Measurements from ENCODE around the gene ITGAV. TPM values are rescaled to one million over a fixed set of nuclear protein-coding genes. Genes with fewer than 3 reads are reported as not detected.
"Not testable (repeated sequence)": the region's sequence is repeated elsewhere in the genome, so short reads cannot be mapped to it uniquely, and the experiment has no call there.

ITGAV gene
- total and polyA plus RNA-seq, 2 experiments from 2014 or later: 32.7 to 135 TPM

- Histone ChIP-seq H3K9me2 (replicated peaks; ENCODE audit: insufficient read depth) (no peaks in the 10 kb centered on the region), H3K27ac (no peak overlapping the region), H3K4me2 (no peak overlapping the region), H3K36me3 (replicated peaks; ENCODE audit: insufficient read depth, low read depth) (no peaks in the 10 kb centered on the region), H2AFZ (no peak overlapping the region), H3K27me3 (no peaks in the 10 kb centered on the region), H3K4me3 (no peak overlapping the region), H3K9me3 (ENCODE audit: low read depth) (no peaks in the 10 kb centered on the region), H3K4me1 (ENCODE audit: insufficient read depth) (no peaks in the 10 kb centered on the region), H4K20me1 (ENCODE audit: insufficient read depth, poor library complexity, severe bottlenecking) (no peaks in the 10 kb centered on the region), H3K79me2 (no peaks in the 10 kb centered on the region)
- 63% methylated on average over 3 of the region's 3 CpGs for WGBS (ENCODE audit: low lambda C conversion rate, missing lambda C conversion rate)
- DNase-seq (ENCODE audit: low spot score): no peak
- TF ChIP-seq CTCF (IDR thresholded peaks at IDR 0.05; ENCODE audit: poor library complexity) (no peak), EZH2phosphoT487 (IDR thresholded peaks at IDR 0.05; ENCODE audit: low read depth, severe bottlenecking, unreplicated experiment) (no peak), EZH2 (IDR thresholded peaks at IDR 0.05; ENCODE audit: borderline replicate concordance) (no peak)
These were observed 29.6 kb upstream of the ITGAV start for GRCh38 chr2:186560254-186560653.

GRCh38 chr2:186561467-186562208 lies 28.2 kb upstream of the ITGAV start:
- H3K9me3 ChIP-seq (ENCODE audit: low read depth): no peaks in the 10 kb centered on the region
- H3K27me3 ChIP-seq: no peaks in the 10 kb centered on the region
- DNase-seq (ENCODE audit: low spot score): no peak
- H3K79me2 ChIP-seq: no peaks in the 10 kb centered on the region
- H3K4me1 ChIP-seq (ENCODE audit: insufficient read depth): no peaks in the 10 kb centered on the region
- no peaks in the 10 kb centered on the region for H3K9me2 ChIP-seq (replicated peaks; ENCODE audit: insufficient read depth)
- peak overlapping the region; percentile 71 for H3K27ac ChIP-seq
- TF ChIP-seq EZH2phosphoT487 (IDR thresholded peaks at IDR 0.05; ENCODE audit: low read depth, severe bottlenecking, unreplicated experiment): no peak
- no peak for TF ChIP-seq EZH2 (IDR thresholded peaks at IDR 0.05; ENCODE audit: borderline replicate concordance)
- H3K4me3 ChIP-seq: no peak overlapping the region
- no peak overlapping the region for H3K4me2 ChIP-seq
- no peak overlapping the region for H2AFZ ChIP-seq
- H3K36me3 ChIP-seq (replicated peaks; ENCODE audit: insufficient read depth, low read depth): no peaks in the 10 kb centered on the region
- no peaks in the 10 kb centered on the region for H4K20me1 ChIP-seq (ENCODE audit: insufficient read depth, poor library complexity, severe bottlenecking)
- 45% methylated on average over 6 of the region's 6 CpGs for WGBS (ENCODE audit: low lambda C conversion rate, missing lambda C conversion rate)

- DNase-seq (ENCODE audit: low spot score): no peak
- peak overlapping the region; percentile 71 for H3K27ac ChIP-seq
- no peaks in the 10 kb centered on the region for H4K20me1 ChIP-seq (ENCODE audit: insufficient read depth, poor library complexity, severe bottlenecking)
- H3K79me2 ChIP-seq: no peaks in the 10 kb centered on the region
- H2AFZ ChIP-seq: no peak overlapping the region
- H3K27me3 ChIP-seq: no peaks in the 10 kb centered on the region
- H3K9me3 ChIP-seq (ENCODE audit: low read depth): no peaks in the 10 kb centered on the region
- TF ChIP-seq CTCF (IDR thresholded peaks at IDR 0.05; ENCODE audit: poor library complexity) (no peak), EZH2 (IDR thresholded peaks at IDR 0.05; ENCODE audit: borderline replicate concordance) (no peak), EZH2phosphoT487 (IDR thresholded peaks at IDR 0.05; ENCODE audit: low read depth, severe bottlenecking, unreplicated experiment) (no peak)
- no peaks in the 10 kb centered on the region for H3K9me2 ChIP-seq (replicated peaks; ENCODE audit: insufficient read depth)
- WGBS (ENCODE audit: low lambda C conversion rate, missing lambda C conversion rate): 95% methylated on average over 1 of the region's 1 CpG
- no peak overlapping the region for H3K4me2 ChIP-seq
- no peaks in the 10 kb centered on the region for H3K4me1 ChIP-seq (ENCODE audit: insufficient read depth)
- H3K4me3 ChIP-seq: no peak overlapping the region
- no peaks in the 10 kb centered on the region for H3K36me3 ChIP-seq (replicated peaks; ENCODE audit: insufficient read depth, low read depth)
These were observed 27.7 kb upstream of the ITGAV start for GRCh38 chr2:186562209-186562578.

- H3K36me3 ChIP-seq (replicated peaks; ENCODE audit: insufficient read depth, low read depth); H3K4me1 ChIP-seq (ENCODE audit: insufficient read depth); DNase-seq (ENCODE audit: low spot score); H2AFZ ChIP-seq; H3K4me2 ChIP-seq; H3K9me2 ChIP-seq (replicated peaks; ENCODE audit: insufficient read depth); H3K79me2 ChIP-seq; H3K27ac ChIP-seq; H3K9me3 ChIP-seq (ENCODE audit: low read depth); H4K20me1 ChIP-seq (ENCODE audit: insufficient read depth, poor library complexity, severe bottlenecking); H3K27me3 ChIP-seq; H3K4me3 ChIP-seq: not testable (repeated sequence)
- WGBS (ENCODE audit: low lambda C conversion rate, missing lambda C conversion rate): 73% methylated on average over 1 of the region's 1 CpG
These were observed 21.3 kb upstream of the ITGAV start for GRCh38 chr2:186568600-186568999.

- WGBS (ENCODE audit: low lambda C conversion rate, missing lambda C conversion rate): 56% methylated on average over 1 of the region's 1 CpG
- DNase-seq (ENCODE audit: low spot score): not testable (repeated sequence)
These were observed 20.7 kb upstream of the ITGAV start for GRCh38 chr2:186569127-186569526.

More at GRCh38 chr2:186569127-186569526, 20.7 kb upstream of the ITGAV start:
- not testable (repeated sequence) for H3K4me1 ChIP-seq (ENCODE audit: insufficient read depth); H3K36me3 ChIP-seq (replicated peaks; ENCODE audit: insufficient read depth, low read depth); H3K79me2 ChIP-seq; H3K27ac ChIP-seq; H3K27me3 ChIP-seq; H2AFZ ChIP-seq; H3K4me2 ChIP-seq; H3K9me2 ChIP-seq (replicated peaks; ENCODE audit: insufficient read depth); H4K20me1 ChIP-seq (ENCODE audit: insufficient read depth, poor library complexity, severe bottlenecking); H3K9me3 ChIP-seq (ENCODE audit: low read depth); H3K4me3 ChIP-seq

All from hepatocyte (in vitro differentiated cells).